Right lobe of liver (tissue), 4 donors: ENCODE measurements around the gene NEURL3.

Experiments used
- POLR2A ChIP-seq: fragments of 450-650 bp; IDR thresholded peaks from one replicate; pipeline ENCODE4 v1.6.1; 2017; ENCODE audit warnings: antibody characterized with exemption, mild to moderate bottlenecking
- TF ChIP-seq, protein P1 (sequence below), 4 donors: fragments of 200-600 bp in 3 of 4; fragments of 450-650 bp in 1 of 4; IDR thresholded peaks; one replicate each; pipeline versions ENCODE4 v1.5.1 to v1.8.0; 2016 to 2022; ENCODE audit warnings: antibody characterized with exemption in 4 of 4, mild to moderate bottlenecking in 2 of 4
- donor health status: DM: no; HTN: no; CAD: no.
- donor health status: DM: no; HTN: no; CAD: no.
- donor health status: DM: no; HTN: yes; CAD: no.

DNA sequence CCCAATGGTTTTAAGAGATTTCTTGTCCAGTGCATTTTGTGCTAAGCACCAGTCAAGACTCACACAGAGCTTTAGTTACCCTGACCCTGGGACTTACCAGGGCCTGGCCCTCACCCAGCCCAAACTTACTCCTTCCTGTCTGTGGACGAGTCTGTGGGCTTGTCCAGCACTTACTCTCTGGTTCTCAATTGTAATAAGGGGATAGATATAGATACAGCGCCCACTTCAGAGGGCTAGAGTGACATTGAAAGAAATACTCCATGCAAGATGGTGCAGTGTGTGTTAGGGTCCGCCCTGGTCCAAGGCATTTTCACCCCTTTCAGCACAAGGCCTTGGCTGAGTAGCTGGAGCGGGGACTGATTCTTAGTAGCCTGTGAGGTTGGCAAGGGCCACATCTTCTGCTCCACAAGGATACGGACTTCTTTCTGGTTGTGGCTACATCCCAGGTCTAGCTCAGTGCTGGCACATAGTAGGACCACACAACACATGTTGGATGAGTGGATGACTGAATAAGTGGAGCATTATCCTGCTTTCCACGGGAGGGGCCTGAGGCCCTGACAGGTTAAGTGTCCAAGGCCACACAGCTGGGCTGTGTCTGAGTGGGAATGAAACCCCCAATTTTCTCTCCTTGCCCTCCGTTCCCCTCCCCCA lies 27.6 kb upstream of the NEURL3 start:
- TF ChIP-seq, protein P1, sequence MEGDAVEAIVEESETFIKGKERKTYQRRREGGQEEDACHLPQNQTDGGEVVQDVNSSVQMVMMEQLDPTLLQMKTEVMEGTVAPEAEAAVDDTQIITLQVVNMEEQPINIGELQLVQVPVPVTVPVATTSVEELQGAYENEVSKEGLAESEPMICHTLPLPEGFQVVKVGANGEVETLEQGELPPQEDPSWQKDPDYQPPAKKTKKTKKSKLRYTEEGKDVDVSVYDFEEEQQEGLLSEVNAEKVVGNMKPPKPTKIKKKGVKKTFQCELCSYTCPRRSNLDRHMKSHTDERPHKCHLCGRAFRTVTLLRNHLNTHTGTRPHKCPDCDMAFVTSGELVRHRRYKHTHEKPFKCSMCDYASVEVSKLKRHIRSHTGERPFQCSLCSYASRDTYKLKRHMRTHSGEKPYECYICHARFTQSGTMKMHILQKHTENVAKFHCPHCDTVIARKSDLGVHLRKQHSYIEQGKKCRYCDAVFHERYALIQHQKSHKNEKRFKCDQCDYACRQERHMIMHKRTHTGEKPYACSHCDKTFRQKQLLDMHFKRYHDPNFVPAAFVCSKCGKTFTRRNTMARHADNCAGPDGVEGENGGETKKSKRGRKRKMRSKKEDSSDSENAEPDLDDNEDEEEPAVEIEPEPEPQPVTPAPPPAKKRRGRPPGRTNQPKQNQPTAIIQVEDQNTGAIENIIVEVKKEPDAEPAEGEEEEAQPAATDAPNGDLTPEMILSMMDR (IDR thresholded peaks at IDR 0.05), result no peak
- no peak for TF ChIP-seq POLR2A
